ENCODE results near the gene KSR2.

KSR2 gene

GRCh38 chr12:117855165-117855564 is 113.6 kb downstream of the KSR2 start:
- no peak for DNase-seq

DNA sequence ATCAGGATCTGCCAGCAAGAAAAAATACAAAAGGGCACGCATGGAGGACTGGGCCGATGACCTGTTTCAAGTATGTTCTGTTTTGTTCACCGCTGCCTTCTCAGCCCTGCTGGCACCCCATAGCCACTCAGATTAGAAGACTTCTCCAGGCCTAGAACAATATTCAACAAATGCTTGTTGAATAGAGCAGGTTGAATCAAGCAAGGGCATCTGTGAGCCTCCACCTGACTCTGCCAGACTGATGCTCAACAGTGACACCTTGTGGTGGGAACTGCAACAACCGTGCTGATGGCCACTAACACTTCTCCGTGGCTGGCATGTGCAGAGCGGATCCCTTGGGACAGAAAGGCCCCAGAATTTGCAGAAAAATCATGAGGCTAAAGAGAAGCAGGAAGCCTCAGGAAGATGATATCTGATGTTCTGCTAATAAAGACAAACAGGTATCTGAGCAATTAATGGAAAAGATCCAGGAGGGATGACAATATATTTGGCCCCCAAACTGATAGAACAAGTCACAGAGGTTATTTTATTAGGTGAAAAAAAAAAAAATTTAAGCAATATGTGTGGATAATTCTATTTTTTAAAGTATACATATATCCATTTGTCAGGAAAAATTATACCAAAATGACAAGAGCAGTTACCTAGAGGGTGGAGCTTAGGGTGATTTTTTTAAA is 114.3 kb downstream of the KSR2 start:
- DNase-seq, result no peak

DNA sequence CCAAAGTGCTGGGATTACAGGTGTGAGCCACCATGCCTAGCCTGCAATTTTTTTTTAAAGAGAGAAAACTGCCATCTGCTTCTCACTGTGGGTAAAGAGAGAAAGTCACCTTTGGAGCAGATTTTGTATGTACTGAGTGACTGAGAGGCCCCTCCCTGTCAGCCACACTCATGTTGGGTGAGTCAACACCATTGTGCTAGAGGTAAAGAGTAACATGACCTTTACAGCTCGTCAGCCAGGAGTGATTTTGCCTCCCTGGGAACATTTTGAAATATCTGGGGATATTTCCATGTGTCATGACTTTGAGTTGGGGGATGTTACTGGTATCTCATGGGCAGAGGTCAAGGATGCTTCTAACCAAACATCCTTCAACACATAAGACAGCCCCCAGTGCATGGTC is 115.2 kb downstream of the KSR2 start:
- DNase-seq, result no peak

DNA sequence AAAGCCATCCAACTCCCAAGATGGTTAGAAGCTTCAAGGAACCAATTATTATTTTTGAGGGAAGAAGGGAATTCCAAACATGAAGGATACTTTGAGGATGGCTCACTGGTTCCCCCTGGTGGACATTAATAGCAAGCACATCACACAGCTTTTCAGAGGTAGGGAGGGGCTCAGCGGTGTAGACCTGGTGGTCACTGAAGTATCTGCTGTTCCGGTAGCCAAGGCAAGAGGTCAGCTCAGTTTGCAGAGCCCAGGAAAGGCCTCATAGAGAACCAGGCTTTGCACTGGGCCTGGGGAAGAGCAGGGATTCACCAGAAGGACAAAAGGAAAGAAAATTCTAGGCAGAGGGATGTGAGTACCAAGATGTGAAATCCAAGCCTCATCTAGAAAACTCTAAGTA is 118.7 kb downstream of the KSR2 start:
- DNase-seq, result peak; percentile 52

DNA sequence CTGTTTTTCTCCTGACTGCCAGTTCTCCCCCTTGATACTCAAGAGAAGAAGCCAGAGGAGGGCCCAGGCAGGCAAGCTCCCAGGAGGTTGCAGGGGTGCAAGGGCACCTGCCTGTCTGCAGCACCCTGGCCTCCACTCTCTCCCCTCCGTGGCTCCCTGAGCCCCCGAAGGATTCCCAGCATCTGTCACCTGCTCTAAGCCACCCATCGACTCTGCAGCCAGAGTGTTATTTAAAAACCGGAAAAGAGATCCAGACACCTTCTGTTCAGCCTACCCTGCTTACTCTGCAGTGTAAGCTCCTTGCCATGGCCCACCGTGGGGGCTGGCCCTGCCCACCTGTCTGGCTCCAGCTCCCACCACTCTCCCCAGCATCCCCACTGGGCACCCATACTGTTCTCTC is 121.4 kb downstream of the KSR2 start:
- no peak for DNase-seq

GRCh38 chr12:117845271-117845904 is 123.4 kb downstream of the KSR2 start:
- DNase-seq, result no peak

GRCh38 chr12:117844114-117844830 is 124.5 kb downstream of the KSR2 start:
- no peak for DNase-seq

GRCh38 chr12:117842630-117843029 is 126.2 kb downstream of the KSR2 start:
- no peak for DNase-seq

GRCh38 chr12:117842220-117842619 is 126.6 kb downstream of the KSR2 start:
- no peak for DNase-seq

DNA sequence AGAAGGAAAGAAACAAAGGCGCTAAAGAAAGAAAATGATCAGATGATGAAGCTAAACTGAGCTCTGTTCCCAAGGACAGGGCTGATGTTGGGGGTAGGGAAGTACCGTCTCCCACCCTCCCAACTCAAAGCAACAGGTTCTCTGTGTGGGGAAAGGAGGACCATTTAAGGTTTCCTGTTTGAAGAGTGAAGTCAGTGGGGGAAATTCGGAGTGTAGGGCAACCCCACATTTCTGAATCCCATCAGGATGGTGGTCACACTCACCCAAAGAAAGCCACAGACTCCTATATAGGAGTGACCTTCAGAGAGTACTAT is 131.1 kb downstream of the KSR2 start:
- DNase-seq, result no peak

- peak; percentile 57 for DNase-seq
Observed at GRCh38 chr12:117836999-117837736, 131.6 kb downstream of the KSR2 start.

GRCh38 chr12:117836476-117836875 is 132.3 kb downstream of the KSR2 start:
- no peak for DNase-seq

GRCh38 chr12:117835156-117835555 is 133.6 kb downstream of the KSR2 start:
- no peak for DNase-seq

DNA sequence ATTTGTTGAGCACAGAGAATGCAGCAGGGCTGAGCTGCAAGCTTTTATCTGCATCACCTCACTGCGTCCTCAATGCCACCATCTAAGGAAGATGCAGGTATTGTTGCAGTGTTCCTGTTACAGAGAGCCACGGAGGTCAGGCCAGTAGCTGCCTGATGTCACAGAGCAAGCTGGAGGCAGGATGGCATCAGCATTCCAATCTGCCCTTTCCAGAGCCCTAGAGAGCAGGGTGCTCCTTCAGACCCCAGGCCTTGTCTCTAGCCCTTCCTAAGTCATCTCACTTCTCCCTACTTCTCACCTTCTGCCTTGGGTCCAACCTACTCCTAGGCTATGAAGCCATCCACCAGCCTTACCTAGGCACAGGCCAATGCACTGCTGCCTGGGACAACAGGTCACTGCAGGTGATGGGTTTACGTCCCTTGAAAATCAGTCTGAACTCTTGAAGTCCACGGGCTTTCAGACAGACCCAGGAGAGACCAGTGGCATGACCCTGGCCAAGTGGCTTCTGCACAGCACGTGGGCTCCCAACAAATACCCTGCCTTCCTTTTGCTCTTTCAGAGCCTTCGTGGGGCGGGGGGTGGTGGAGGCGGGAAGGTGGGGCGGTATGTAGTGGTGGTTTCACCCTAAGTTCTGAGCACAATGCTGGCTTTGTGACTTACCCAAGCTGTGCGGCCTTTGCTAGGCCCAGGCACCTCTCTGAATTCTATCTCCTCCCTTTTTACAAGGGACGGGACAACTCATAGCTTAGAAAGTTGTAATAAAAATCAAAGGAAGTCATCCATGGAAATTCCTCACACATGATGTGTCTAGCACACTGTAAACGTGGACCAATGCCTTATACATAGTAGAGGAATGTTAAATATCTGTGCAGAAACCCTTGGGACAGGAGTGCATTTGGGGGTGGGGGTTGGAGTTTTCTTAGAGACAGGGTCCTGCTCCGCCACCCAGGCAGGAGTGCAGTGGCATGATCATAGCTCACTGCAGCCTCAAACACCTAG is 136.0 kb downstream of the KSR2 start:
- DNase-seq, result peak; percentile 60

GRCh38 chr12:117830471-117830870 is 138.3 kb downstream of the KSR2 start:
- DNase-seq, result no peak

- no peak for DNase-seq
Observed at GRCh38 chr12:117829108-117829507, 139.7 kb downstream of the KSR2 start.

- DNase-seq, result no peak
Observed at GRCh38 chr12:117827660-117828059, 141.1 kb downstream of the KSR2 start.

DNA sequence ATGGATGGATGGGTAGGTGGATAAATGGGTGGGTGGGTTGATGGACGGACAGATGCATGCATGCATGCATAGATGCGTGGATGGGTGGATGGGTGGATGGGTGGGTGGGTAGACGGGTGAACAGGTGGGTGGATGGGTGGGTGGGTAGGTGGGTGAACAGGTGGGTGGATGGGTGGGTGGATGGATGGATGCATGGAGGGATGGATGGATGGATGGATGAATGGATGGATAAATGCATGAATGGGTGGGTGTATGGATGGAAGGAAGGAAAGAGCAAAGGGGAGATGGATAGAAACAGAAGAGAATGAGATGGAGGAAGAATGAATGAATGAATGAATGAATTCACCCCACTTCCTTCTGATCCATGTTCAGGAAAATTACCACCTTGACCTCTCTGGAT is 143.0 kb downstream of the KSR2 start:
- DNase-seq, result no peak

DNA sequence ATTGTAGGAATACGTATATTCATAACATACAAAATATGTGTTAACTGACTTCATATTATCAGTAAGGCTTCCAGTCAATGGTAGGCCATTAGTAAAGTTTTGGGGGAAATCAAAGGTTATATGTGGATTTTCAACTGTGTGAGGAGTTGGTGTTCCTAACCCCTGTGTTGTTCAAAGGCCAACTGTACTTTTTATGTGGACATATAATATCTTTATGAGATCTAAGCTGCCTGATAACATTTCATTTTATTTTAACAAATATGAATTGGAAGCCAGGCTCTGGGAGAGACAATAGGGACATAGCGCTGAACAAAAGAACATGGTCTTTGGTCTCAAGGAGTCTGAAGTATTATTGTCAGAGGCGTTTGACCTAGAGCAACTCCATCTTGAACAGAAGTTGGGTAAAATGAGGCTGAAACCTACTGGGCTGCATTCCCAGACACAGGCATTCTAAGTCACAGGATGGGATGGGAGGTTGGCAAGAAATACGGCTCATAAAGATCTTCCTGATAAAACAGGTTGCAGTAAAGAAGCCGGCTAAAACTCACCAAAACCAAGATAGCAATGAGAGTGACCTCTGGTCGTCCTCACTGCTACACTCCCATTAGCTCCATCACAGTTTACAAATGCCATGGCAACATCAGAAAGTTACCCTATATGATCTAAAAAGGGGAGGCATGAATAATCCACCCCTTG is 147.2 kb downstream of the KSR2 start:
- DNase-seq, result no peak

DNA sequence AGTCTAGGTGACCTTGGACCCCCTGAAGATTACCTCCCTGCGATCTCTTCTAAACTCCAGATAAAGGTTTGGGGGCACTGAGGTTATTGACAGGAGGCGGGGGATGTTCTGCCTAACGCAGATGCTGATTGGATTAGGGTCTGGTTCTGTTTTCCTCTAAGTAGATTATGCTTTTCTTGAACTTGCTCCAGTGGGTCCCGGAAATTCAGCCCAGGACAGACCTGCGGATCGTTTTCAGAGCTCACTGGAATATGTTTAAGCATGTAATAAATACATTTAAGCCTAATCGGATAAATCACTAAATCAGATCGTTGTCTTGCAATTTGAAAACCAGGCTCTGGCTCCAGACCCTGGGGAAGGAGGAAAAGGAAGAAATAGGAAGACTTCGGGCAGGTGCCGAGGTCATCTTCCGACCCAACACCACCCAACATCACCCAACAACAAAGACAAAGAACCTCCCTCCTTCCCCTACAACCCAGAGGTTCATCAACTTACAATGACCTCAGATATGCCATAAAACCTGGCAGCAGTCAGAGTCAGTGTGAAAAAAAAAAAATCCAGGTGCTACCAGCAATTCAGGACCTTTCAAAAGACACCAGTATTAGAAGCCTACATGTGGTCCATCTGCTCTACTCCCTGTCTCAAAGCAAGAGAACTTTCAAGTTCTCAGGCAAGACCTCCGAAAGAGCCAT is 148.4 kb downstream of the KSR2 start:
- no peak for DNase-seq

DNA sequence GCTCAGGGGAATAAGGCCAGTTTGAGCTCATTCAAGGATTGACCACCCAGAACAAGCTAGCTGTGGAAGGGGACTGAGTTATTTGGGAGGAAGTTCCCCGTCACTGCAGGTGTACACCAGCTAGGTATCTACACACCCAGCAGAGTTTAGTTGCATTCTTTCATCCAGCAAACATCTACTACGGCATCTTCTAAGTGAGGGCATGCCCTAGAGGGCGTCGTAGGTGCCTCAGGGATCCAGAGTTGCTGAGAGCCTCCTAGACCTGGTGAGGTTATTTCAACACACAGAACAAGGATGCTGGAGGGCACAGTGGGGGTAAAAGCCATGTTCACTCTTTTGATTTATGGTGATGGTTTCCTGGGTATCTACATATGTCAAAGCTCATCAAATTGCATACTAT is 149.6 kb downstream of the KSR2 start:
- DNase-seq, result no peak
